Measurements from ENCODE around the gene TRIM65.

GRCh38 chr17:75854881-75855309 is 41.9 kb downstream of the TRIM65 start:
- TF ChIP-seq ZNF782 (CRISPR knock-in tag; IDR thresholded peaks at IDR 0.05; ENCODE audit: borderline replicate concordance) (no peak), ZNF615 (CRISPR knock-in tag; IDR thresholded peaks at IDR 0.05; ENCODE audit: borderline replicate concordance) (no peak), PRPF4 (IDR thresholded peaks at IDR 0.05; ENCODE audit: low read depth, low read length, poor library complexity, severe bottlenecking) (no peak), HNRNPUL1 (IDR thresholded peaks at IDR 0.05; ENCODE audit: low read depth, low read length) (no peak), ARNT2 (CRISPR knock-in tag; IDR thresholded peaks at IDR 0.05; ENCODE audit: low read depth) (no peak), CREB3 (CRISPR knock-in tag; IDR thresholded peaks at IDR 0.05) (no peak)

All from HepG2 (cell line).